Vagina (tissue), 2 donors: Measurements from ENCODE around the gene PSMB8.

ENCODE experiments used
- POLR2A ChIP-seq, 2 donors: fragments of 450-650 bp; IDR thresholded peaks; one replicate each; pipeline ENCODE4 v1.6.1; 2017; ENCODE audit warnings: antibody characterized with exemption in 2 of 2, mild to moderate bottlenecking in 2 of 2, moderate library complexity in 2 of 2
- POLR2AphosphoS5 ChIP-seq, 2 donors: sonication (generic); formaldehyde crosslinking; IDR thresholded peaks; one replicate each; pipeline ENCODE4 v1.9.0; 2017; ENCODE audit warnings: antibody characterized with exemption in 2 of 2, mild to moderate bottlenecking in 2 of 2, low read depth in 1 of 2; ENCODE audit not compliant: insufficient read depth in 1 of 2
- TF ChIP-seq, protein P1 (sequence below), 3 experiments: fragments of 450-650 bp in 2 of 3; fragments of 200-600 bp in 1 of 3; sonication (generic) in 1 of 3; IDR thresholded peaks; one replicate each; pipeline ENCODE4 v1.5.1; 2017 to 2019; ENCODE audit warnings: antibody characterized with exemption in 3 of 3, mild to moderate bottlenecking in 2 of 3, moderate library complexity in 2 of 3

- no peak for TF ChIP-seq POLR2A (IDR thresholded peaks at IDR 0.05)
- TF ChIP-seq, protein P1, sequence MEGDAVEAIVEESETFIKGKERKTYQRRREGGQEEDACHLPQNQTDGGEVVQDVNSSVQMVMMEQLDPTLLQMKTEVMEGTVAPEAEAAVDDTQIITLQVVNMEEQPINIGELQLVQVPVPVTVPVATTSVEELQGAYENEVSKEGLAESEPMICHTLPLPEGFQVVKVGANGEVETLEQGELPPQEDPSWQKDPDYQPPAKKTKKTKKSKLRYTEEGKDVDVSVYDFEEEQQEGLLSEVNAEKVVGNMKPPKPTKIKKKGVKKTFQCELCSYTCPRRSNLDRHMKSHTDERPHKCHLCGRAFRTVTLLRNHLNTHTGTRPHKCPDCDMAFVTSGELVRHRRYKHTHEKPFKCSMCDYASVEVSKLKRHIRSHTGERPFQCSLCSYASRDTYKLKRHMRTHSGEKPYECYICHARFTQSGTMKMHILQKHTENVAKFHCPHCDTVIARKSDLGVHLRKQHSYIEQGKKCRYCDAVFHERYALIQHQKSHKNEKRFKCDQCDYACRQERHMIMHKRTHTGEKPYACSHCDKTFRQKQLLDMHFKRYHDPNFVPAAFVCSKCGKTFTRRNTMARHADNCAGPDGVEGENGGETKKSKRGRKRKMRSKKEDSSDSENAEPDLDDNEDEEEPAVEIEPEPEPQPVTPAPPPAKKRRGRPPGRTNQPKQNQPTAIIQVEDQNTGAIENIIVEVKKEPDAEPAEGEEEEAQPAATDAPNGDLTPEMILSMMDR (IDR thresholded peaks at IDR 0.05), result no peak
- TF ChIP-seq POLR2AphosphoS5 (IDR thresholded peaks at IDR 0.05; ENCODE audit: insufficient read depth in 1 of 2, low read depth in 1 of 2), result no peak
These were observed 5.3 kb upstream of the PSMB8 start for GRCh38 chr6:32849126-32849525.
